Measurements from ENCODE around the gene KIDINS220. TPM values are rescaled to one million over a fixed set of nuclear protein-coding genes. Genes with fewer than 3 reads are reported as not detected.

Gene KIDINS220
- polyA plus RNA-seq, 1 donor from 2014 or later = 329 TPM

- TF ChIP-seq POLR2AphosphoS5 (IDR thresholded peaks at IDR 0.05) (no peak), EP300 (conservative IDR thresholded peaks at IDR 0.05; ENCODE audit: poor library complexity, severe bottlenecking) (no peak)
Observed at GRCh38 chr2:8855010-8855409, 17.6 kb upstream of the KIDINS220 start.

GRCh38 chr2:8853426-8853825 is 16.0 kb upstream of the KIDINS220 start:
- Histone ChIP-seq H4K20me1 (ENCODE audit: insufficient read depth) (no peaks in the 10 kb centered on the region), H3K79me2 (replicated peaks; ENCODE audit: insufficient read depth, low read length) (no peaks in the 10 kb centered on the region), H3K36me3 (ENCODE audit: insufficient read depth, low read length) (no peaks in the 10 kb centered on the region), H3K4me2 (ENCODE audit: low read length) (no peak overlapping the region), H3K27ac (ENCODE audit: low read length) (no peak overlapping the region), H3F3A (ENCODE audit: insufficient read depth, low read length, poor library complexity, severe bottlenecking) (no peaks in the 10 kb centered on the region), H2AFZ (ENCODE audit: low read depth, low read length) (no peak overlapping the region), H3K9me2 (ENCODE audit: insufficient read depth, low read length) (no peaks in the 10 kb centered on the region), H3K27me3 (ENCODE audit: insufficient read depth, low read depth, low read length) (no peaks in the 10 kb centered on the region), H3K4me3 (ENCODE audit: low read length) (no peak overlapping the region), H3K9ac (ENCODE audit: low read length) (no peak overlapping the region), H3K9me3 (ENCODE audit: low read length) (no peaks in the 10 kb centered on the region)
- no peak for TF ChIP-seq EZH2 (IDR thresholded peaks at IDR 0.05; ENCODE audit: borderline replicate concordance, insufficient read depth, low read length, poor library complexity, severe bottlenecking)
- TF ChIP-seq TAF1 (IDR thresholded peaks at IDR 0.05; ENCODE audit: low read depth) = no peak

More at GRCh38 chr2:8855010-8855409, 17.6 kb upstream of the KIDINS220 start:
- Histone ChIP-seq H3K27ac (ENCODE audit: low read length) (no peak overlapping the region), H4K20me1 (ENCODE audit: insufficient read depth) (no peaks in the 10 kb centered on the region), H3K27me3 (ENCODE audit: insufficient read depth, low read depth, low read length) (no peaks in the 10 kb centered on the region), H3K9me2 (ENCODE audit: insufficient read depth, low read length) (no peaks in the 10 kb centered on the region), H3K79me2 (replicated peaks; ENCODE audit: insufficient read depth, low read length) (no peaks in the 10 kb centered on the region), H3K4me3 (ENCODE audit: low read length) (no peak overlapping the region), H3K9me3 (ENCODE audit: low read length) (no peaks in the 10 kb centered on the region), H3K4me2 (ENCODE audit: low read length) (no peak overlapping the region), H2AFZ (ENCODE audit: low read depth, low read length) (no peak overlapping the region), H3K9ac (ENCODE audit: low read length) (no peak overlapping the region), H3K36me3 (ENCODE audit: insufficient read depth, low read length) (no peaks in the 10 kb centered on the region), H3F3A (ENCODE audit: insufficient read depth, low read length, poor library complexity, severe bottlenecking) (no peaks in the 10 kb centered on the region)

- H3K9me3 ChIP-seq (ENCODE audit: low read length) = no peaks in the 10 kb centered on the region
- H3K27ac ChIP-seq (ENCODE audit: low read length) = no peak overlapping the region
- no peaks in the 10 kb centered on the region for H3K9me2 ChIP-seq (ENCODE audit: insufficient read depth, low read length)
- no peak overlapping the region for H3K4me2 ChIP-seq (ENCODE audit: low read length)
- H3K4me3 ChIP-seq (ENCODE audit: low read length) = no peak overlapping the region
- H3K27me3 ChIP-seq (ENCODE audit: insufficient read depth, low read depth, low read length) = no peaks in the 10 kb centered on the region
- H4K20me1 ChIP-seq (ENCODE audit: insufficient read depth) = no peaks in the 10 kb centered on the region
- TF ChIP-seq RAD21 (conservative IDR thresholded peaks at IDR 0.05) = no peak
- TF ChIP-seq, protein P1, sequence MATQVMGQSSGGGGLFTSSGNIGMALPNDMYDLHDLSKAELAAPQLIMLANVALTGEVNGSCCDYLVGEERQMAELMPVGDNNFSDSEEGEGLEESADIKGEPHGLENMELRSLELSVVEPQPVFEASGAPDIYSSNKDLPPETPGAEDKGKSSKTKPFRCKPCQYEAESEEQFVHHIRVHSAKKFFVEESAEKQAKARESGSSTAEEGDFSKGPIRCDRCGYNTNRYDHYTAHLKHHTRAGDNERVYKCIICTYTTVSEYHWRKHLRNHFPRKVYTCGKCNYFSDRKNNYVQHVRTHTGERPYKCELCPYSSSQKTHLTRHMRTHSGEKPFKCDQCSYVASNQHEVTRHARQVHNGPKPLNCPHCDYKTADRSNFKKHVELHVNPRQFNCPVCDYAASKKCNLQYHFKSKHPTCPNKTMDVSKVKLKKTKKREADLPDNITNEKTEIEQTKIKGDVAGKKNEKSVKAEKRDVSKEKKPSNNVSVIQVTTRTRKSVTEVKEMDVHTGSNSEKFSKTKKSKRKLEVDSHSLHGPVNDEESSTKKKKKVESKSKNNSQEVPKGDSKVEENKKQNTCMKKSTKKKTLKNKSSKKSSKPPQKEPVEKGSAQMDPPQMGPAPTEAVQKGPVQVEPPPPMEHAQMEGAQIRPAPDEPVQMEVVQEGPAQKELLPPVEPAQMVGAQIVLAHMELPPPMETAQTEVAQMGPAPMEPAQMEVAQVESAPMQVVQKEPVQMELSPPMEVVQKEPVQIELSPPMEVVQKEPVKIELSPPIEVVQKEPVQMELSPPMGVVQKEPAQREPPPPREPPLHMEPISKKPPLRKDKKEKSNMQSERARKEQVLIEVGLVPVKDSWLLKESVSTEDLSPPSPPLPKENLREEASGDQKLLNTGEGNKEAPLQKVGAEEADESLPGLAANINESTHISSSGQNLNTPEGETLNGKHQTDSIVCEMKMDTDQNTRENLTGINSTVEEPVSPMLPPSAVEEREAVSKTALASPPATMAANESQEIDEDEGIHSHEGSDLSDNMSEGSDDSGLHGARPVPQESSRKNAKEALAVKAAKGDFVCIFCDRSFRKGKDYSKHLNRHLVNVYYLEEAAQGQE (IDR thresholded peaks at IDR 0.05; ENCODE audit: borderline replicate concordance) = no peak
- no peak for TF ChIP-seq SMC3 (conservative IDR thresholded peaks at IDR 0.05; ENCODE audit: poor library complexity)
- no peak for TF ChIP-seq EZH2 (IDR thresholded peaks at IDR 0.05; ENCODE audit: borderline replicate concordance, insufficient read depth, low read length, poor library complexity, severe bottlenecking)
- TF ChIP-seq EP300 (conservative IDR thresholded peaks at IDR 0.05; ENCODE audit: poor library complexity, severe bottlenecking) = no peak
- no peak for TF ChIP-seq CTCF (IDR thresholded peaks at IDR 0.05; ENCODE audit: poor library complexity, severe bottlenecking)
- no peak for TF ChIP-seq POLR2AphosphoS5 (IDR thresholded peaks at IDR 0.05)
- no peak for TF ChIP-seq TAF1 (IDR thresholded peaks at IDR 0.05; ENCODE audit: low read depth)
- no peak for TF ChIP-seq MXI1 (conservative IDR thresholded peaks at IDR 0.05; ENCODE audit: poor library complexity, severe bottlenecking)
- H3K36me3 ChIP-seq (ENCODE audit: insufficient read depth, low read length) = no peaks in the 10 kb centered on the region
- H3K79me2 ChIP-seq (replicated peaks; ENCODE audit: insufficient read depth, low read length) = no peaks in the 10 kb centered on the region
- H3F3A ChIP-seq (ENCODE audit: insufficient read depth, low read length, poor library complexity, severe bottlenecking) = no peaks in the 10 kb centered on the region
- no peak overlapping the region for H2AFZ ChIP-seq (ENCODE audit: low read depth, low read length)
- H3K9ac ChIP-seq (ENCODE audit: low read length) = no peak overlapping the region
Observed at GRCh38 chr2:8851811-8852560, 14.6 kb upstream of the KIDINS220 start.
